GM12891 (cell line): Measurements from ENCODE around the gene SLC6A12.

Experiments
- DNase-seq: peaks from one replicate; pipeline ENCODE4 v3.0.0; 2011; ENCODE audit warnings: low spot score; ENCODE audit not compliant: insufficient read length
- FAIRE-seq: peaks from 2 replicates; lab custom pipeline; 2011; peaks lifted over from hg19 to GRCh38; lab: Jason Lieb, UNC
- PAX5 ChIP-seq: IDR thresholded peaks from 2 replicates; pipeline ENCODE4 v1.6.1; 2011; ENCODE audit warnings: low read length, moderate library complexity, mild to moderate bottlenecking; ENCODE audit not compliant: insufficient read depth, severe bottlenecking
- POLR2A ChIP-seq: IDR thresholded peaks from 2 replicates; pipeline ENCODE4 v1.6.1; 2011; ENCODE audit warnings: low read depth, low read length, control low read depth
- POLR2AphosphoS5 ChIP-seq: IDR thresholded peaks from 2 replicates; pipeline ENCODE4 v1.6.1; 2011; ENCODE audit warnings: low read depth, low read length, control low read depth
- POU2F2 ChIP-seq: IDR thresholded peaks from 2 replicates; pipeline ENCODE4 v1.6.1; 2011; ENCODE audit warnings: low read depth, mild to moderate bottlenecking, control low read depth, low read length, moderate library complexity
- SPI1 ChIP-seq: IDR thresholded peaks from 2 replicates; pipeline ENCODE4 v1.6.1; 2011; ENCODE audit warnings: low read depth, low read length, control low read depth
- TAF1 ChIP-seq: IDR thresholded peaks from 2 replicates; pipeline ENCODE4 v1.6.1; 2011; ENCODE audit warnings: low read depth, low read length, control low read depth

Gene SLC6A12

DNA sequence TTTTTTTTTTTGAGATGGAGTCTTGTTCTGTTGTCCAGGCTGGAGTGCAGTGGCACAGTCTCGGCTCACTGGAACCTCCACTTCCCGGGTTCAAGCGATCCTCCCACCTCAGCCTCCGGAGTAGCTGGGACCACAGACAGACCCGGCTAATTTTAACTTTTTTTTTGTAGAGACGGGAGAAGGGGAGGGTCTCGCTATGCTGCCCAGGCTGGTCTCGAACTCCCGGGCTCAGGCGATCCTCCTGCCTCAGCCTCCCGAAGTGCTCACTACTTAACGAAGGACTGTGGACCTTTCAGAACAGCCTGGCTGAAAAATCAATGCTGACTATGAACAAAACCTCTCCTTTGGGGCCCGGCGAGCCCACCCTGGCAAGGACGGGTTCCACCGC lies 10.9 kb downstream of the SLC6A12 start:
- FAIRE-seq = no peak
- DNase-seq = no peak
- TF ChIP-seq PAX5 = no peak
- no peak for TF ChIP-seq SPI1
- TF ChIP-seq POU2F2 = no peak
- TF ChIP-seq TAF1 = no peak
- TF ChIP-seq POLR2AphosphoS5 = no peak
- TF ChIP-seq POLR2A = no peak

DNA sequence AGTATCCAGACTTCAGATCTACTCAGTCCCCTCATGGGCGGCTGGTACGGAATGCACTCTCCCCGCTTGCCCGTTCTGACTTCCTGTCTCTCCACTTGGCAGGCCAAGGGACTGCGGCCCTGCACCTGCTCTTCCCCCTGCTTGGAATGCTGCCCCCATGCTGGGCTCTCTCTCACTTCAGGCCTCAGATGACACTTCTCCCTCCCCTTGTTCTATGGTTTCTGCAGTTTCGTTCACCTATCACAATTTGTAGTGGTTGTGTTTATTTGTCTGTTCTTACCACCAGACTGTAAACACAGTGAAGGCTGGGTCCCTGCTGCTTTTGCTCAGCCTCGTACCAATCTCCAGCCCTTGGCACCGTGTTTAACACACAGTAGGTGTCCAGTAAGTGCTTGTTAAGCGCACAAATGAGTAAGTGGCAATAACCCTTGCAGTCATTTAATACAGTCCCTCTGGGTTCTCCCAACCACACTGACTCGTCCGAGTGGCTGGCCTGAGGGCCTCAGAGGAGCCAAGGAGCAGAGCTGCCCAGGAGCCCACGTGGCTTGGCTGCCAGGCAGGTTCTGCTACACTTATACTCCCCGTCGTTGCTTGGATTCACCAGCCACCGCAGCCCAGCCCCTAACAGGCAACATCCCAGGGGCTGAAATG lies 11.8 kb downstream of the SLC6A12 start:
- DNase-seq = no peak
- TF ChIP-seq POLR2A = no peak
- FAIRE-seq = no peak

DNA sequence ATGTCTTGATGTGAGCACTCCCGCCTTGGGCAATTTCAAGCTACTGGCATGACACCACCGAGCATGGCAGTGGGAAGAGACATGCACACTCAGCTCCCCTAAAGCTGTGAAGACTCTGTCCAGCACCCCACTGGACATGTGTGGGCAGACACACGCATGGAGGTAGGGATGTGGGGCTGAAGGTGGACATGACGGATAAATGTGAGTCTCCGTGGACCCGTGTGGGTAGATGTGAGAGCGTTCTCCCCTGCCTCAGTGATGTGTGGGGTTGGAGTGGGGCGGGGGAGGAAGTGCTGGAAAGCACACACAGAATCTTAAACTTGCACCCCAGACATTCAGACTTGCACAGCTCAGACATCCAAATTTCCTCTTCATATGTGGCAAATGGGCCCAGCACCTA lies 12.6 kb downstream of the SLC6A12 start:
- no peak for FAIRE-seq
- no peak for TF ChIP-seq POU2F2
- TF ChIP-seq POLR2A = no peak
- no peak for TF ChIP-seq TAF1
- TF ChIP-seq PAX5 = no peak
- TF ChIP-seq SPI1 = no peak
- no peak for TF ChIP-seq POLR2AphosphoS5

DNA sequence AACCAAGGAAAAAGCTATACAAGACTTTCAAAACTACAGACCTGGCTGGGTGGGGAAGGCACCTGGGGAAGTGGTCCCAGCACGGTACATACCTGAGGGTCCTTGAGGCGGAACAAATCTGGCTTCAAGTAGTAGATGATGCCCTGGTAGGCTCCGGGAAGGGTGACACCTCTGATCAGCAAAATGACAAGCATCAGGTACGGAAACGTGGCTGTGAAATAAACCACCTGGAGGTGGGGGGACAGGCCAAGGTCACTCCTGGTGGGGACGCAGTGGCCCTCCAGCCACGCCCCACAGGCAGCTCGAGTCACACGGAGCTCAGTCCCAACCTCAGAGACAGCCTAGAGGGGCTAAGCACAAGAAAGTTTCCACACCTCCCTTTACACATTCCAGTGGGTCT lies 15.3 kb downstream of the SLC6A12 start:
- no peak for FAIRE-seq
- TF ChIP-seq PAX5 = no peak
- TF ChIP-seq POU2F2 = no peak
- no peak for TF ChIP-seq POLR2A
- TF ChIP-seq TAF1 = no peak
- TF ChIP-seq POLR2AphosphoS5 = no peak
- TF ChIP-seq SPI1 = no peak

More for the DNA sequence above, 12.6 kb downstream of the SLC6A12 start:
- DNase-seq = no peak

DNA sequence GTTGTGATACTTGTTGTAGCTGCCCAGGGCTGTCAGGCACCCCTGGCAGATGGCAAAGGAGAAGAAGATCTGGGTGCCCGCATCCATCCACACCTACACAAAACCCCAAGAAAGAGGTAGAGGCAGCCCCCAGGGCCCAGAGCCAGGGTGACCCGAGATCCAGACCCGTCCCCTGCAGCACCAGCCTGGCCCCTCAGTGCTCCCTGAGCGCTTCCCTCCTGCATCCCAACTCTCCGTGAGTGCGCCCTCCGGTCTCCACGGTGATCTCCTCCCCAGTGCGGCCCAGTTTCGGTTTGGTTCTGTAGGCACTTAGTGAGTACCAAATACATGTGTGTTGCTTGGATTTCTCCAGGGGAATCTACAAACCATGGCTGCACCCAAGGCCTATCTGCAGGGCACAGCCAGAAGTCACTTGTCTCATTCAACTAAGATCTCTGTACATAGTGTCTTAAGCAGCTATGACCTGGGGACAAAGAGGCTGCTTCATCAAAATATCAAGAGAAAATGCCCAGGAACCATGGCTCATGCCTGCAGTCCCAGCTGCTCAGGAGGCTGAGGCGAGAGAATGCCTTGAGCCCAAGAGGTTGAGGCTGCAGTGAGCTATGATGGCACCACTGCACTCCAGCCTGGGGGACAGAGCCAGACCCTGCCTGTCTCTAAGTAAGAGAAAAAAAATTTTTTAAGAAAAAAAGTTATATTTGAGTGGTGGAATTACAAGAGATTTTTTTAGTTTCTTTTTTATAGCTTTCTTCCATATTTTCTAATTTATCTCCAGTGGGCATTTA lies 15.9 kb downstream of the SLC6A12 start:
- DNase-seq (no peak), FAIRE-seq (no peak)
- no peak for TF ChIP-seq TAF1
- no peak for TF ChIP-seq POU2F2
- TF ChIP-seq PAX5 = no peak
- no peak for TF ChIP-seq SPI1
- TF ChIP-seq POLR2AphosphoS5 = no peak
- no peak for TF ChIP-seq POLR2A

More for the DNA sequence above, 15.3 kb downstream of the SLC6A12 start:
- DNase-seq = no peak

DNA sequence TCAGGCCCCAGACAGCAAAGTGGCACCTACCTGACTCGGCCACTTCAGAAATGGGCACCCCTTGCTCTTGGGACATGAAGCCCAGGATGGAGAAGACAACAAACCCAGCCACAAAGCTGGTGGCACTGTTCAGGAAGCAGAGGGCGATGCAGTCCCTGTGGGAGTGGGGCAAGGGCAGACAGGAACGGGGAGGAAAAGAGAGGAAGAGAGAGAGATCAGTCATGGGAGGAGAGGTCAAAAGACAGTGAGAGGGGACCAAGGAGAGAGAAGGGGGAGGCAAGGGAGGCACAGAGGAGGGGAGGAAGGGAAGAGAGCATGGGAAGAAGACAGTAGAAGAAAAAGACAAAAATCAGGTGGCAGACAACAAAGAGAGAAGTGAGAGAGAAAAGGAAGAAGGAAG lies 16.6 kb downstream of the SLC6A12 start:
- FAIRE-seq = no peak

DNA sequence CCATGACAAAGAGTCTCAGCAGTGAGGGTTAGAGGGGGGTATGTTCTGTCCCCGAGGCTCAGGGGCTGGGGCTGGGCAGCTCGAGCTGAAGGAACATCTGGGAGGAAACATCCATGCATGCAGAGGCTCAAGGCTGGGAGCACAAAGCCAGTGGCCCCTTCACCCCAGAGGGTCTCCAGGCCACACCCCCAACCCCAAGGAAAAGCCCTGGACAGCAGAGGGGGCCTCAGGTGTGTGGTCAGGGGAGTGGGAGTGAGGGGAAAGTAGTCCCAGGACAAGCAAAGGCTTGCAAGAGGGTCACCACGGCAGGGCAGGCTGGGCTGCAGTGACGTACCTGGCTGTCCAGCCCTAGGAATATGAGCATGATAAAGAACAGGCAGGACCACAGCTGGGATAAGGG lies 17.5 kb downstream of the SLC6A12 start:
- TF ChIP-seq POLR2A (no peak), PAX5 (no peak)
- FAIRE-seq (no peak), DNase-seq (no peak)

More for the DNA sequence above, 16.6 kb downstream of the SLC6A12 start:
- DNase-seq = no peak
- no peak for TF ChIP-seq TAF1
- no peak for TF ChIP-seq POLR2A
- TF ChIP-seq SPI1 = no peak

DNA sequence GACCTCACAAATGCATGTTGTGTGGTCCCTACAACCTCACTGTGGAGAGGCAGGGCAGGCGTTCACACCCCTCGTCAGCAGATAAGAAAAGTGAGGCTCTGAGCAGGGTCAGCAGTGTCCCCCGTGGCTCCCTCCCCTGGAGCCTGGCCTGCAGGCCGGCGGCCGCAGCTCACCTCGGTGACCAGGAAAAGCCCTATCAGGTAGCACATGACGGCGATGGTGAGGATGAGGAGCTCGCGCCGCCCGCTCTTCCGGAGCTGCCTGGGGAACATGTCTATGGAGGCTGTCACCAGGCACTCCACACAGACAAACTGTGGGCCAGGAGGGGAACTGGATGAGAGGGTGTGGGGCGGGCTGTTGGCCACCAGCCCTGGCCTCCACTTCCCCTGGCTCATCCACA lies 18.0 kb downstream of the SLC6A12 start:
- no peak for FAIRE-seq
- no peak for DNase-seq
- TF ChIP-seq POU2F2 (no peak), POLR2AphosphoS5 (no peak), POLR2A (no peak), TAF1 (no peak), SPI1 (no peak), PAX5 (no peak)

DNA sequence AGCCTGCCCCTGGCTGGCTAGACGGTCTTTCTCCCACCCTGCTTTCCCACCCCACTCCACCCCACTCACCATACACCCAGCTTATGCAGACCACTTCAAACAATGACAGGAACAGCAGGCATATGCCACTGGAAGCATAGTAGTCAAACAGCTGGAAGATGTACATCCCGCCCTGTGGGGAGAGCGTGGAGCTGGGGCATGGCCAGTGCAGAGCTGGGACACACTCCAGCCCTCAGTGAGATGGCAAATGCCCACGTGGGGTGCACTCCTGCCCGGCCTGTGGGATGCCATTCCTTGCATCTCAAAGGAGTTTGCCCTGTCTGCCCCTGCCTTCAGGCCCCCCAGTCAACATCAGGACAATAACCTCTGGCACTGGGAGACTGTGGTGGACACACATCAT lies 18.8 kb downstream of the SLC6A12 start:
- DNase-seq (no peak), FAIRE-seq (no peak)
- TF ChIP-seq PAX5 (no peak), POLR2A (no peak), POU2F2 (no peak), POLR2AphosphoS5 (no peak), SPI1 (no peak), TAF1 (no peak)

DNA sequence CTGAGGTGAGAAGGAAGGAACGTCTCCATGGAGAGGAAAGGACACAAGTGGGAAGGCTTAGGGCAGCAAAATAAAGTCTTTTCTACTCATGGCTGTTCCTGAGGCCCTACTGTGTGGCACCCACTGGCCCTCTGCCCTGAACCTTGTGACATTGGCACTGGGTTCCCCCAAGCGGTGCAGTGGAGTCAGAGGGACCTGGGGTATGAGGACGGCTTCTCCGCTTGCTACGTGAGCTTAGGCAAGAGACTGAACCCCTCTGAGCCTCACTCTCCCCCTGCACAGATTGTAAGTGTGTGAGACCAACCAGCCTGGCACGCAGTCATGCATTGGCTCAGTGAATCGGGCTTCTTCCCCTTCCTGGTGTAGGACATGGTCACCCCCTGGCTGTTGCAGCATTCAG lies 19.7 kb downstream of the SLC6A12 start:
- FAIRE-seq = no peak
- no peak for TF ChIP-seq TAF1
- TF ChIP-seq POLR2A = no peak
- no peak for TF ChIP-seq POLR2AphosphoS5
- TF ChIP-seq SPI1 = no peak
- TF ChIP-seq POU2F2 = no peak
- no peak for TF ChIP-seq PAX5
- no peak for DNase-seq

DNA sequence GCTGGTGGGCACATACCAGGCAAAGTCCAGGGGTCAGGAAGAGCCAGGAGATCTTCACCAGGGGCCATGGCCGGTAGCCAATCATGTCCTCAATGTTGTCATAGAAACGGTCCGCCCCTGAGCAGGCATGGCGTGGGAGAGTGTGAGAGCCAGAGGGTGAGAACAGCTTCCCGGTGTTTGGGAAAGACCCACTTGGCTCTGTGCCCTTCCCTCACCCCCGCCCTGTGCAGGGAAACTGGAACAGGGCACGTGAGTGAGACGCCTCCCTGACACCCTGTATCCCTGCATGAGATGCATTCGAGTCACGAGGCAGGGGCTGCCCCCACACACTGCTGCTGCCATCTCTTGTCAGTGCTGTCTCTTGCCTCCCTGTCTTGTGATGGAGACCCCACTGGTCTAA lies 20.7 kb downstream of the SLC6A12 start:
- FAIRE-seq (no peak), DNase-seq (no peak)
- no peak for TF ChIP-seq TAF1
